K562 (cell line): Measurements from ENCODE around the gene MAN1B1. TPM values are rescaled to one million over a fixed set of nuclear protein-coding genes. Genes with fewer than 3 reads are reported as not detected.
A peak's percentile ranks its signal among the peaks of the same experiment; 100 is the strongest.

Source experiments
- ADNP ChIP-seq: fragments of 200-800 bp; sonication (Bioruptor generic); IDR thresholded peaks from 2 replicates; pipeline ENCODE4 v1.6.1; 2016; ENCODE audit warnings: missing genetic modification characterization, missing compliant biosample characterization
- ATF7 ChIP-seq: fragments of 450-650 bp; IDR thresholded peaks from 2 replicates; pipeline ENCODE4 v1.7.1; 2014; ENCODE audit warnings: mild to moderate bottlenecking, moderate library complexity
- BMI1 ChIP-seq: fragments of 150-350 bp; IDR thresholded peaks from 2 replicates; pipeline ENCODE4 v1.6.1; 2014; ENCODE audit warnings: low read length
- FOXJ3 ChIP-seq: sonication (generic); formaldehyde crosslinking; IDR thresholded peaks from 2 replicates; pipeline ENCODE4 v1.4.0; 2020; ENCODE audit warnings: mild to moderate bottlenecking, missing genetic modification reagents
- GTF3C2 ChIP-seq: IDR thresholded peaks from 3 replicates; pipeline ENCODE4 v1.6.1; 2011; ENCODE audit warnings: borderline replicate concordance, mild to moderate bottlenecking, moderate library complexity; ENCODE audit not compliant: insufficient read length; ENCODE audit errors: extremely low read depth
- KDM4B ChIP-seq, 2 experiments: fragments of 450-650 bp in 1 of 2; sonication (generic) in 1 of 2; IDR thresholded peaks; 2 replicates each; pipeline ENCODE4 v1.6.1; 2016 to 2017; ENCODE audit warnings: borderline replicate concordance in 2 of 2, antibody characterized with exemption in 1 of 2, low read depth in 1 of 2, mild to moderate bottlenecking in 1 of 2
- PCBP1 ChIP-seq: fragments of 200-400 bp; formaldehyde crosslinking; IDR thresholded peaks from 2 replicates; pipeline ENCODE4 v1.6.1; 2018; ENCODE audit warnings: mild to moderate bottlenecking, low read depth, low read length; ENCODE audit not compliant: poor library complexity, severe bottlenecking
- RERE ChIP-seq: sonication (generic); formaldehyde crosslinking; IDR thresholded peaks from 2 replicates; pipeline ENCODE4 v1.8.0; 2023; ENCODE audit warnings: missing genetic modification reagents, mild to moderate bottlenecking, borderline replicate concordance
- SFPQ ChIP-seq: fragments of 200-400 bp; formaldehyde crosslinking; IDR thresholded peaks from 2 replicates; pipeline ENCODE4 v1.6.1; 2017; ENCODE audit warnings: mild to moderate bottlenecking, low read depth, low read length, moderate library complexity
- USF2 ChIP-seq: sonication (generic); formaldehyde crosslinking; IDR thresholded peaks from 2 replicates; pipeline ENCODE4 v1.5.0; 2020; ENCODE audit warnings: missing genetic modification reagents
- ZNF324 ChIP-seq: fragments of 250-450 bp; sonication (Bioruptor Pico); IDR thresholded peaks from 2 replicates; pipeline ENCODE4 v1.4.0; 2020; ENCODE audit warnings: mild to moderate bottlenecking
- ZNF511 ChIP-seq: sonication (generic); formaldehyde crosslinking; IDR thresholded peaks from 2 replicates; pipeline ENCODE4 v1.8.0; 2022; ENCODE audit warnings: mild to moderate bottlenecking, missing genetic modification reagents
- ZNF695 ChIP-seq: fragments of 450-650 bp; formaldehyde crosslinking; IDR thresholded peaks from 2 replicates; pipeline ENCODE4 v1.4.0; 2020; ENCODE audit warnings: mild to moderate bottlenecking, moderate library complexity
- polyA plus RNA-seq, 8 experiments: library from polyadenylated mRNA; depleted of rRNA in 4 of 8; stranded (reverse) in 5 of 8; unstranded in 3 of 8; fragments of >200 nt; fragmentation: Nextera tagmentation in 2 of 8; fragmentation: Illumina TruSeq in 1 of 8; extraction: Ambion mirVana in 2 of 8; extraction: Trizol in 1 of 8; gene quantifications; 2 replicates each; pipeline versions ENCODE4 v1.2.1 to v1.2.3, GENCODE V29; 2011 to 2014; ENCODE audit warnings: inconsistent platforms in 1 of 8, missing spikeins in 1 of 8
- total RNA-seq, 7 experiments: library from RNA; depleted of rRNA in 6 of 7; stranded (reverse); fragments of >200 nt in 6 of 7; fragmentation: Illumina TruSeq in 2 of 7; extraction: Trizol in 2 of 7; gene quantifications; 2 replicates each; pipeline versions ENCODE4 v1.2.1 to v1.2.3, GENCODE V29; 2011 to 2021; ENCODE audit warnings: low replicate concordance in 1 of 7

The MAN1B1 gene
- total and polyA plus RNA-seq, 9 of the 15 experiments (the other 6 are each of a cell fraction or from before 2014, with no cell fraction given): 0.55 to 36.6 (median 27.3) TPM

- no peak for TF ChIP-seq SFPQ
- TF ChIP-seq ZNF511 (CRISPR knock-in tag): peak; percentile 70
- TF ChIP-seq ZNF324 (CRISPR knock-in tag): no peak
- no peak for TF ChIP-seq ADNP (tag)
- peak; percentile 39 for TF ChIP-seq PCBP1
- no peak for TF ChIP-seq KDM4B (IDR thresholded peaks at IDR 0.05; ENCODE audit: borderline replicate concordance in 2 of 2, low read depth in 1 of 2)
- TF ChIP-seq GTF3C2: no peak
- TF ChIP-seq ATF7: peak; percentile 83
- TF ChIP-seq FOXJ3 (CRISPR knock-in tag): no peak
- peak; percentile 88 for TF ChIP-seq BMI1
- TF ChIP-seq ZNF695 (CRISPR knock-in tag): no peak
- TF ChIP-seq USF2 (CRISPR knock-in tag): peak; percentile 88
- TF ChIP-seq RERE (CRISPR knock-in tag): no peak
These were observed at the start of gene MAN1B1 (continued) for GRCh38 chr9:137086531-137087408.
